Activated T-helper 2 cell treated with anti-CD3 and anti-CD28 coated beads, Interferon-gamma antibody, Interleukin-2, Interleukin-4, amounts not matched to agents 10 μg/mL and 5 μg/mL and 100 μg/mL, durations not matched to agents 14 hours and 24 hours and 36 hours (primary cell): ENCODE results near the gene NHLRC3. TPM values are rescaled to one million over a fixed set of nuclear protein-coding genes. Genes with fewer than 3 reads are reported as not detected.
"Not testable (repeated sequence)": the region's sequence is repeated elsewhere in the genome, so short reads cannot be mapped to it uniquely, and the experiment has no call there.

Source experiments
- DNase-seq: peaks from one replicate; pipeline ENCODE4 v3.0.0; 2021; ENCODE audit warnings: low spot score
- H3K27ac Mint-ChIP-seq: one replicate; pipeline ENCODE4 v1.8.0; 2021; ENCODE audit warnings: mixed read lengths
- H3K27me3 Mint-ChIP-seq: one replicate; pipeline ENCODE4 v1.8.0; 2021; ENCODE audit warnings: low read depth, mixed read lengths
- H3K36me3 Mint-ChIP-seq: one replicate; pipeline ENCODE4 v1.8.0; 2021; ENCODE audit warnings: low read depth, mixed read lengths
- H3K4me1 Mint-ChIP-seq: one replicate; pipeline ENCODE4 v1.8.0; 2021; ENCODE audit warnings: low read depth, mixed read lengths
- H3K4me3 Mint-ChIP-seq: one replicate; pipeline ENCODE4 v1.8.0; 2021; ENCODE audit warnings: low read depth, mild to moderate bottlenecking, moderate library complexity, mixed read lengths
- H3K9me3 Mint-ChIP-seq: one replicate; pipeline ENCODE4 v1.8.0; 2021; ENCODE audit warnings: mixed read lengths
- intact Hi-C: fragments of 100-400 bp; cut with micrococcal nuclease; formaldehyde crosslinking; loops from one replicate; pipeline ENCODE4 v1.15.1; 2023
- total RNA-seq: library from RNA; stranded (reverse); gene quantifications from 2 replicates; pipeline ENCODE4 v1.2.3, GENCODE V29; 2022

Gene NHLRC3
- total RNA-seq, result 21.6 and 22.5 TPM in 2 replicates

GRCh38 chr13:39037880-39038568 lies at the start of gene NHLRC3, which contains the start of gene PROSER1:
Gene NHLRC3, plus strand, starts transcription at chr13:39038456. Its CDS starts 184 bp downstream, at chr13:39038640.
Gene PROSER1, minus strand, starts transcription at chr13:39038089. Its CDS starts 847 bp downstream, at chr13:39037242.
- Mint-ChIP-seq H3K27ac (peak within 1 kb of the TSS; percentile 94), H3K27me3 (no peaks in the 10 kb centered on the region), H3K36me3 (peaks cover 34% of the 10 kb centered on the region), H3K4me1 (peaks cover 38% of the 10 kb centered on the region), H3K9me3 (no peaks in the 10 kb centered on the region), H3K4me3 (peak within 1 kb of the TSS; percentile 94)
- DNase-seq, result peak; percentile 74
- intact Hi-C loops, result loop anchor here (1.0 to 10.0 kb wide), 8 partner anchors 57 to 1737 kb away; partner anchors contain the start of genes LHFPL6 and MRPS31

- Mint-ChIP-seq H3K4me1 (no peaks in the 10 kb centered on the region), H3K36me3 (no peaks in the 10 kb centered on the region), H3K4me3 (no peak within 1 kb of the TSS), H3K27me3 (peaks cover 4% of the 10 kb centered on the region), H3K9me3 (no peaks in the 10 kb centered on the region), H3K27ac (no peak within 1 kb of the TSS)
- DNase-seq, result no peak
- intact Hi-C loops, result loop anchor here (5.0 kb wide), 1 partner anchor 38 kb away; no protein-coding TSS in a partner anchor
These were observed 47.6 kb upstream of the NHLRC3 start, which contains the start of gene STOML3 for GRCh38 chr13:38990693-38991092. Gene STOML3, minus strand, starts transcription at chr13:38990831. Its CDS starts 110 bp downstream, at chr13:38990721.

GRCh38 chr13:38993381-38993780 lies 44.9 kb upstream of the NHLRC3 start:
- H3K4me1 Mint-ChIP-seq, result no peaks in the 10 kb centered on the region
- H3K36me3 Mint-ChIP-seq, result no peaks in the 10 kb centered on the region
- DNase-seq, result no peak
- no peak overlapping the region for H3K27ac Mint-ChIP-seq
- peaks cover 4% of the 10 kb centered on the region for H3K27me3 Mint-ChIP-seq
- H3K9me3 Mint-ChIP-seq, result no peaks in the 10 kb centered on the region
- no peak overlapping the region for H3K4me3 Mint-ChIP-seq
- intact Hi-C loops, result loop anchor here (2.0 to 5.0 kb wide), 2 partner anchors 15 to 41 kb away; no protein-coding TSS in a partner anchor

GRCh38 chr13:38998739-38999138 lies 39.5 kb upstream of the NHLRC3 start:
- Mint-ChIP-seq H3K4me1 (no peaks in the 10 kb centered on the region), H3K4me3 (no peak overlapping the region), H3K9me3 (no peaks in the 10 kb centered on the region), H3K27ac (no peak overlapping the region), H3K27me3 (no peaks in the 10 kb centered on the region), H3K36me3 (no peaks in the 10 kb centered on the region)
- no peak for DNase-seq
- intact Hi-C loops, result no loop called here

- DNase-seq, intact Hi-C loops, H3K9me3 Mint-ChIP-seq, H3K4me3 Mint-ChIP-seq, H3K27ac Mint-ChIP-seq, H3K27me3 Mint-ChIP-seq, H3K4me1 Mint-ChIP-seq: not testable (repeated sequence)
- H3K36me3 Mint-ChIP-seq, result peaks cover 36% of the 10 kb centered on the region
These were observed 31.7 kb upstream of the NHLRC3 start for GRCh38 chr13:39006371-39007111.

GRCh38 chr13:39012608-39013007 lies 25.6 kb upstream of the NHLRC3 start:
- Mint-ChIP-seq H3K27me3 (no peaks in the 10 kb centered on the region), H3K27ac (no peak overlapping the region), H3K36me3 (peaks cover 78% of the 10 kb centered on the region), H3K9me3 (no peaks in the 10 kb centered on the region), H3K4me3 (no peak overlapping the region), H3K4me1 (peaks cover 4% of the 10 kb centered on the region)
- intact Hi-C loops, result no loop called here
- no peak for DNase-seq

- peaks cover 11% of the 10 kb centered on the region for H3K4me1 Mint-ChIP-seq
- H3K4me3 Mint-ChIP-seq, result no peak overlapping the region
- no peaks in the 10 kb centered on the region for H3K27me3 Mint-ChIP-seq
- peak overlapping the region; percentile 1 for H3K27ac Mint-ChIP-seq
- intact Hi-C loops, result no loop called here
- no peak for DNase-seq
- H3K9me3 Mint-ChIP-seq, result no peaks in the 10 kb centered on the region
- peaks cover 78% of the 10 kb centered on the region for H3K36me3 Mint-ChIP-seq
These were observed 24.8 kb upstream of the NHLRC3 start for GRCh38 chr13:39013462-39013861.

GRCh38 chr13:39016087-39016486 lies 22.2 kb upstream of the NHLRC3 start:
- intact Hi-C loops, result loop anchor here (2.0 kb wide), 1 partner anchor 65 kb away; no protein-coding TSS in a partner anchor
- H3K27ac Mint-ChIP-seq, result no peak overlapping the region
- peaks cover 15% of the 10 kb centered on the region for H3K4me1 Mint-ChIP-seq
- peaks cover 76% of the 10 kb centered on the region for H3K36me3 Mint-ChIP-seq
- DNase-seq, result no peak
- no peaks in the 10 kb centered on the region for H3K27me3 Mint-ChIP-seq
- H3K9me3 Mint-ChIP-seq, result no peaks in the 10 kb centered on the region
- H3K4me3 Mint-ChIP-seq, result no peak overlapping the region

- H3K4me3 Mint-ChIP-seq, result no peak overlapping the region
- peaks cover 76% of the 10 kb centered on the region for H3K36me3 Mint-ChIP-seq
- intact Hi-C loops, result loop anchor here (2.0 kb wide), 1 partner anchor 66 kb away; no protein-coding TSS in a partner anchor
- H3K4me1 Mint-ChIP-seq, result peaks cover 15% of the 10 kb centered on the region
- peak overlapping the region; percentile 28 for H3K27ac Mint-ChIP-seq
- DNase-seq, result no peak
- no peaks in the 10 kb centered on the region for H3K27me3 Mint-ChIP-seq
- no peaks in the 10 kb centered on the region for H3K9me3 Mint-ChIP-seq
These were observed 21.5 kb upstream of the NHLRC3 start for GRCh38 chr13:39016787-39017186.

GRCh38 chr13:39020853-39021462 lies 17.3 kb upstream of the NHLRC3 start:
- Mint-ChIP-seq H3K9me3 (no peaks in the 10 kb centered on the region), H3K27ac (no peak overlapping the region), H3K4me3 (no peak overlapping the region), H3K36me3 (peaks cover 73% of the 10 kb centered on the region), H3K4me1 (peaks cover 15% of the 10 kb centered on the region), H3K27me3 (no peaks in the 10 kb centered on the region)
- intact Hi-C loops, result no loop called here
- DNase-seq, result no peak

- Mint-ChIP-seq H3K9me3 (no peaks in the 10 kb centered on the region), H3K27me3 (no peaks in the 10 kb centered on the region), H3K4me1 (peaks cover 5% of the 10 kb centered on the region), H3K36me3 (peaks cover 74% of the 10 kb centered on the region), H3K27ac (no peak overlapping the region), H3K4me3 (no peak overlapping the region)
- intact Hi-C loops, result no loop called here
- DNase-seq, result no peak
These were observed 14.9 kb upstream of the NHLRC3 start for GRCh38 chr13:39023316-39023715.

- Mint-ChIP-seq H3K27ac (no peak overlapping the region), H3K4me3 (no peak overlapping the region), H3K4me1 (peaks cover 3% of the 10 kb centered on the region), H3K9me3 (no peaks in the 10 kb centered on the region), H3K36me3 (peaks cover 71% of the 10 kb centered on the region), H3K27me3 (no peaks in the 10 kb centered on the region)
- intact Hi-C loops, result no loop called here
- no peak for DNase-seq
These were observed 14.5 kb upstream of the NHLRC3 start for GRCh38 chr13:39023761-39024160.
